GM19467 (cell line): ENCODE results near the gene SLC5A5.

Experiments
- ATAC-seq: cut with Tn5 transposase; IDR thresholded peaks from one replicate; pipeline ENCODE4 v1.9.1; 2021; ENCODE audit warnings: mild to moderate bottlenecking, moderate library complexity; ENCODE audit not compliant: unreplicated experiment

Gene SLC5A5

GRCh38 chr19:17846146-17846545, 25.6 kb upstream of the SLC5A5 start:
- ATAC-seq: no peak

DNA sequence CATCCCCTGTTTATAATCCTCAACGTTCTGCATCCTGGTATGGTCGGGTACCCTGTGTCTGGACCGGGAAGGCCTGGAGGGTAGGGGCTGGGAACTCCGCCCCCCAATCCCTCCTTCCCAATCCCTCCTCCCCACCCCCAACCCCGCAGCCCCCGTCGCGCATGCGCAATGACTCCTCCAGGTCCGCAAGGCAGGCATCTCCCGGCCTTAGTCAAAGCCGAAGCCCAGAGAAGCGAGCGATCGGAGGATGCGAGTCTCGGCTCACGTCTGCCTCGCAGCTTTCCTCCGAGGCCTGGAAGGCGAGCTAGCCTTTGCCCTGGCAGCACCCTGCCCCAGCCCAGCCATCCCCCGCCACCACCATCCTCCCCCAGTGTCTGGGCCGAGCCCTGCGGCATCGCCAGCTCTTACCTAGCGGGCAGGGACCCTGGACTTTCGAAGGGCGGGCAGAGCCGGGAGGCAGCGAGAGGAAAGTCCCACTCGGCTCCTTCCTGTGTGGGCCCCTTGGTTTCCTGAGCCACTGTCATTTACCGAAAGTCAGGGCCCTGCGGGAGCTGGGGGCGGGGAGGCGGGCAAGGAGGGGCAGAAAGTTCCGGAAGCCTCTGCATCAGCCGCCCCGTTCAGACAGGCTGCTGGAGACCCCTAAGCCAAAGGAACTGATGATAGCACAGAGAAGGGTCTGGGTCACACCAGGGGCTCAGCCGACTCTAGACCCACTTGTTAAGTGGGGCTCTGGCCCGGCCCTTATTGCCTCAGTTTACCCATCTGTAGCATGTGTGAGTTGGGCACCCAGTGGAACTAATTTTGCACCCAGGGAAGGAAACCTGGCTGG, 24.0 kb upstream of the SLC5A5 start, which contains the start of gene JAK3:
TSS of gene JAK3 (minus strand) at position 445 of the 829 bp plus-strand sequence. CDS start 3,565 bp downstream, outside the sequence.
- ATAC-seq: peak; percentile 55

- no peak for ATAC-seq
Measured at GRCh38 chr19:17848595-17849292, 23.0 kb upstream of the SLC5A5 start.

- ATAC-seq: no peak
Measured at GRCh38 chr19:17854061-17854460, 17.7 kb upstream of the SLC5A5 start.

- ATAC-seq: no peak
Measured at GRCh38 chr19:17855280-17856152, 16.2 kb upstream of the SLC5A5 start.

GRCh38 chr19:17859533-17860330, 12.0 kb upstream of the SLC5A5 start, which contains the start of gene RPL18A:
Gene RPL18A (plus strand): TSS chr19:17859910. CDS start chr19:17859957, 47 bp downstream.
- peak; percentile 93 for ATAC-seq

GRCh38 chr19:17860331-17860992, 11.3 kb upstream of the SLC5A5 start:
- ATAC-seq: no peak

DNA sequence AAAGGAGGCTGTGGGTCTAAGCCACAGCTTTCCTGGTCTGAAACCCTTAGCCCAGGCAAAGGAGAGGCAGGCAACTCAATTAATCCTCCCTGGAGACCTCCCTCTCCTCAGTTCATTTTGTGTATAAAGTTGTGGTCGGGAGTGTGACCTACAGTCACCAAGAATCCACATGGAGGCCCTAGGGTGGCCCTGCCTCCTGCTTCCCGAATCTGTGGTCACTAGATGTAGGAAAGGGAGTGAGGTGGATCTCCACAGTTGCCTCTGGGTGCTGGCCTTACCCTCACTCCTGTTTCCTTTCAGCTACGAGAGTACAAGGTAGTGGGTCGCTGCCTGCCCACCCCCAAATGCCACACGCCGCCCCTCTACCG, 10.8 kb upstream of the SLC5A5 start:
- no peak for ATAC-seq

- ATAC-seq: no peak
Measured at GRCh38 chr19:17861542-17862402, 10.0 kb upstream of the SLC5A5 start.

- no peak for ATAC-seq
Measured at GRCh38 chr19:17862711-17863519, 8.8 kb upstream of the SLC5A5 start.

- ATAC-seq: no peak
Measured at GRCh38 chr19:17863520-17864182, 8.1 kb upstream of the SLC5A5 start.

DNA sequence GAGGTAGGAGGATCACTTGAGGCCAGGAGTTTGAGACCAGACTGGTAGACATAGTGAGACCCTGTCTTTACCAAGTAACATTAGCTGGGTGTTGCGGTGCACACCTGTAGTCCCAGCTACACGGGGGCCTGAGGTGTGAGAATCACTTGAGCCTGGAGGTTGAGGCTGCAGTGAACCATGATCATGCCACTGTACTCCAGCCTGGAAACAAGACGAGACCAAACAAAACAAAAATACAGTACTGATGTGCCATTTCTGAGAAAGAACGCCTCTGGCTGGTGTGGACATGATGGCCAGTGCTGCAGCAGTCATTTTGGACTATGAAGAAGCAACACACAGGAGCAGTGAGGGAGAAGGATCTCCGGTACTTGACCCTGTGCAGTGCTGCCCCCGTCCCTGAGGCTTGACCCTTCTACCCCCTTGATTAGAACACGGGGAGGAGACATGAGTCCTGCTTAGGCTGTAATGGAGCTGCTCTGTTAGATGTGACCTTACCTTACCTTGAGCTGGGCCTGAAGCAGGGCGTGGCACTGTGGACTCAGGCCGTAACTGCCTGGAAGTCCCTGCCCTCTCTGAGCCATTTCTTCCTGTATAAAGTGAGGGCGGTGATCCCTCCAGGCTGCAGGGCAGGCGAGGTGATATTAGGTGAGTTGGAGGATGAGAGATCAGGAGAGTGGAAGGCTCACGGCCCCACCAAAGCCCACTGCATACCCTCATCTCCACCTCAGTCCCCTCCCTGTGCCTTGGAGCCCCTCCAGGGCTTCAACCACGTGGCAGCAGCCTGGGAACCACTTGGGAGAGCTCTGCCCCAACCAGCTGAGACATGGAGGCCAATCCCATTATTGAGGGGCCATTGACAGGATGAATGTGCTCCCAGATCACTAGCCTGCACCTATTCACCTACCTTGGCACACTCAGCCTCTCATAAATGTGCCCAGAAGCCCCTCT, 6.1 kb upstream of the SLC5A5 start:
- no peak for ATAC-seq

DNA sequence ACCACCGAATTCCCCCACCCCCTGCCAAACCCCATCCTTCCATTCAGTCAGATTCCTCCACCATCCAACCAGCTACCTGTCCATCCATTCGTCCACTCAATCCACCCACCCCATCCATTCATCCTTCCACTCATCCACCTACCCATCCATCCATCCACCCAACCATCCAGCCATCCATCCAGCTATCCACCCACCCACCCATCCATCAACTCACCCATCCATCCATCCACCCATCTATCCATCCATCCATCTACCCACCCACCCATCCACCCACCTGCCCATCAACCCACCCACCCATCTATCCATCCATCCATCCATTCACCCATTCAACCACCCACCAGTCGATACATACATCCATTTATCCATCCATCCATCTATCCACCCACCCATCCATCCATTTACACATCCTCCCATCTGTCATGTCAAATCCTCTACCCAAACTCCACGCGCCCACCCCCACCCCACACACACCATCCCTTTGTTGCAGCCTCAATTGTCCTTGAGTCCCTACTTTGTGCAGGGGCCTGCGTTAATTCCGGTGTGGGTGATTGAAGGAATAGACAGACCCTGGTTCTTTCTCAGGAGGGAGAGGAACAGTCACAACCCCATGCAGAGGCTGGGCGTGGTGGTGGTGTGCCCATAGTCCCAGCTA, 5.3 kb upstream of the SLC5A5 start:
- ATAC-seq: no peak

- no peak for ATAC-seq
Measured at GRCh38 chr19:17866964-17867486, 4.7 kb upstream of the SLC5A5 start.

DNA sequence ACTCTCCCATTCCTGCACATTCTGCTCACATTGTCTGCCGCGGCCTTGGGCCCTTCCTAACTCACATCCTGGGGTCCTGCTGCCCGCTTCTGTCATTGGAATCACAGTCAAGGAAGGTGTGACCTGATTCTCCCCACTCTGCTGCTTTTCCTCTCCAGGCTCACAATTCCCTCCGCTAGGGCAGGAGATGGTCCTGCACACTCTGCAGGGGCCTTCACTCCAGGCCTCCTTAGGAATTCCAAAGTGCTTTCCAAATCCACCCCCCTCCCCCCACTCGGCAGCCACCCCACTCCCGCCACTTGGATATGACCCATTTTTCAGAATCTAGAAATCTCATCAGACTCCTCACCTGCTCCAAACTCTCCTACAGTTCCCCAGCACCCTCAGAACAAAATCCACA, 3.1 kb upstream of the SLC5A5 start:
- no peak for ATAC-seq
